ENCODE data around the gene DDIT3.

Gene DDIT3

DNA sequence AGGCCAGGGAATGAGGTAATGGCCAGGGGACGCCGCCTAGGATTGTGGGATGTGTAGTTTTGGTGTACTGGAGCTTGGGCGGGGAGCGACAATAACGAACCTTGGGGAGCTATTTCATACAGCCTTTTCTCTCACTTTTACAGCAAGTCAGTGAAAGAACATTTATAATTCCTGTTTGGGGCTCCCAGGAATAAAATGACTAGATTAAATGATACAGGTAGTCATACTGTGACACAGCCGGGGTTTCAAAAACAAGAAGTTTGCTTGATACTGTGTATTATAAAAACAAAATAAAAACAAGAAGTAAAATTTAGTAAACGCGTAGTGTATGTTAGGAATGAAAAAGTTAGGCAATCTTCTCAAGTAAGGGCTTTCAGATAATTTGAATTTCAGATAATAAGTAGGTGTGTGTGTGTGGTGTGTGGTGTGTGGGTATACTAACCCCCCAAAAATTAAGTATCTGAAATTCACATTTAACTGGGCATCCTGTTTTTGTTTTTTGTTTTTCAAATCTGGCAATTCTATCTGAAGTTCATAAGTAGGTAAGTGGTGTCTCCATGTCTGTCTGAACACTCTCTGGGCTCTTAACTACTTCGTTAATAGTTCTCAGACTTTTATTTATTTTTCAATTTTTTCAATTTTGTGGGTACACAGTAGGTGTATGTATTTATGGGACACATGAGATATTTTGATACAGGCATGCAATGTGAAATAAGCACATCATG, 27.1 kb upstream of the DDIT3 start:
- no peak for DNase-seq

DNA sequence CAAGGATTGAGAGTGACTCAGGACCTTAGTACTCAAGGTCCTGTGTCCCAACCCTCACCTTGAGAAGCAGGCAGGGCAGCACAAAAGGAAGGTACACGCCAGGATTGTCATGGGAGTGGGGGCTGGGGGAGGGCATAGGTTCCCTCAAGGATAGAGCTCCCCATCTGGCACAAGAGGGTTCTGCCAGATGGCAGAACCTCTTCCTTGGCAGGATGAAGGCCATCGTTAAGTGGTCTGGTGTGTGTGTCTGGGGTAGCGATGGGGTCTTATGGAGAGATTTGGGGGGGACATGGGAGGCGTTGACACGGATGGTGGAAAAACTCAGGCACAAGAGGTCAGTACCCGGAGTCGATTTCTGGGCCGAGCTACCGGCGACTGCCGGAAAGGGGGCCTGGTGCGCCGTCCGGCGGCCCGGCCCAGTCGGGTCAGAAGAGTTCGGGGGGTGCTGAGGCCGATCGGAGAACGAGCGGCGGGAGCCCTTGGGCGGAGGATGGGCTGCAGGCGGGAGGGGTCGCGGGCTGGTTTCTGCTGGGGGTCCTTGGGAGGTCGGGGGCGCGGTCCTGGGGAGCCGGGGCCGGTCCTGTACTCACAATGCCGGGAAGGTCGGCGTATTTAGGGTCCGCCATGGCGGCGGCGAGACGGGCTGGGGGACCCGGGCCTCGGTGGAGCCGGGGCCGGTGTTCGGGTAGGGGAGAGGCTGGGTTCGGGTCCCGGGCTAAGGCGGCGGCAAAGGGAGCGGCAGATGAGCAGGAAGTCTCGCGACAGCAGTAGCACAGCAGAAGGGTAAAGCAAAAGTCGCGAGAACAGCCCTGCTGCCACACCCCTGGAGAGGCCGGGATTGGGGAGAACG, 26.3 kb upstream of the DDIT3 start, which contains the start of gene DCTN2:
Gene DCTN2, minus strand, starts transcription at position 755 of the 850 bp plus-strand sequence. Its CDS starts 129 bp downstream, at position 626.
- DNase-seq = peak; percentile 98

DNA sequence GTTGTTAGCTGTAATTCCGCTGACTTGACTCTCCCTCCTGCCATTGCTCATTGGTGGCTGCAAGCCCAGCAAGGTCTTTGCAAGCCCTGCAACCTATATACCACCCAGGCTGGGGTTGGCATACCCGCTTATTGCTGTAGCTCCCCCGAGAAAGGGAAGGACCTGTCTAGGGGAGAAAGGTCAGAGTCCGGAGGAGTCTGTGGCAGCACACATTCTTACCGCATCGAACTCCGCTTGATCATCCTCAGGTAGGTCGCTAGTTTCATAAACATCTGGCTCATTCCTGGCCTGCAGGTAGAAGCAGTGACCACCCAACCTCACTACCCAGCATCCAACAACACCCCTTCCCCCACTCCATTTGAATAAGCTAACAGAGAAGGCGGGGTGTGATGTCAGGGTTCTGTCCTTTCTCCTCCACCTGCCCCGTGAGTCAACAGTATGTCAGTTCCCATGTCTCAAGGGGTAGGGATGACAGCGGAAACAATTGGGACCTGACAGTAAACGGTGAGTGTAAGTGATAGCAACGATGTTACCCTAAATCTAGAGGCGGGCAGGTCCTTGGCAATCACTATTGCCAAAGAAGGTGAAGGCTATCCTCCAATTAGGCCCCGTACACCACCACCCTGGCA, 25.6 kb upstream of the DDIT3 start:
- no peak for DNase-seq

DNA sequence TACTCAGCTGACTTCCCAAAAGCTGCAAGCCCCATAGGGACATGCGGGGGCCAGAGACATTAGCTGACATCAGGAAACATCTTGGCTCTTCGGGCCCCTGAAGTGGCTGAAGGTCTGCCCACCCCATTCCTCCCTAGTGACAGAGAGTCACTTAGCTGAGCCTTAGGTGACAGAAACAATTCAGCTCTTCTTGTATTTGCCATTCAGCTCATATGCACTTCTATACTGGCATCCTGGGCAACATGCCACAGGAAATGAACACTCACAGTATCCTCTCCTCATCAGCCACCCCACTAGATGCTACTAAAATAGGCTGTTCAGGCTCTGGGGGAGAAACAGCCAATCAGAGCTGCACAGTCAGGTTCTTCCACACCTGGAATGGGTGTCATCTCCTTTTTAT, 23.3 kb upstream of the DDIT3 start:
- DNase-seq = no peak

DNA sequence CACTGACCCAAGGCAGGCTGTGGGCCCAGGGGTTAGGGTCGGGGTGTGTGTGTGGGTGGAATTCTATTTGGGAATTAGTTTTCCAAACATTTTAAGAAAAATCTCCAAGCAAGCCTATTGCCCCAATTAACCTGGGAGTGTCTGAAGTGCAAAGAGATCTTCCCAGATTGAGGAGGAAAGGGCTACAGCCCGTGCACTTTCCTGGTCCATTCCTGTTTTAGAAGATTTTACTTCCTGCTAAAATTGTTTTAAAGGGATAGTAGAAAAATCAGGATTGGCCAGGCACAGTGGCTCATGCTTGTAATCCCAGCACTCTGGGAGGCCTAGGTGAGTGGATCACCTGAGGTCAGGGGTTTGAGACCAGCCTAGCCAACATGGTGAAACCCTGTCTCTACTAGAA, 21.4 kb upstream of the DDIT3 start:
- no peak for DNase-seq

DNA sequence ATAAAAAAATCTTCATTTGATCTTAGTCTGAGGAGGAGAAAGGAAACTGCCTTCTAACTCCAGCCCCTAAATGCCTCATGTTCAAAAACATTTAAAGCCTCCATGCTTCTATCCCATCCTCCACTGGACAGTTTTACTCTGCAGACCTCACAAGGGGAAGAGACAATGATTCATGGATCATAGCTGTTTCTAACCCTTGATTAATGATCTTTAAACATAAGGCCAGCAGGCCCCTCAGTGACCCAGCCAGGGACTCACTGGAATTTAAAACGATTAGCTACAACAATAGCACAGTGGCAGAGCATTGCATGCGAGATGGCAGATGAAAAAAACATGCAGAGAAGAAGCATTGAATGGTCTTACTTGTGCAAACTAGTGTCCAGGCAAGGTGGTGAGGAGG, 20.7 kb upstream of the DDIT3 start:
- no peak for DNase-seq

DNA sequence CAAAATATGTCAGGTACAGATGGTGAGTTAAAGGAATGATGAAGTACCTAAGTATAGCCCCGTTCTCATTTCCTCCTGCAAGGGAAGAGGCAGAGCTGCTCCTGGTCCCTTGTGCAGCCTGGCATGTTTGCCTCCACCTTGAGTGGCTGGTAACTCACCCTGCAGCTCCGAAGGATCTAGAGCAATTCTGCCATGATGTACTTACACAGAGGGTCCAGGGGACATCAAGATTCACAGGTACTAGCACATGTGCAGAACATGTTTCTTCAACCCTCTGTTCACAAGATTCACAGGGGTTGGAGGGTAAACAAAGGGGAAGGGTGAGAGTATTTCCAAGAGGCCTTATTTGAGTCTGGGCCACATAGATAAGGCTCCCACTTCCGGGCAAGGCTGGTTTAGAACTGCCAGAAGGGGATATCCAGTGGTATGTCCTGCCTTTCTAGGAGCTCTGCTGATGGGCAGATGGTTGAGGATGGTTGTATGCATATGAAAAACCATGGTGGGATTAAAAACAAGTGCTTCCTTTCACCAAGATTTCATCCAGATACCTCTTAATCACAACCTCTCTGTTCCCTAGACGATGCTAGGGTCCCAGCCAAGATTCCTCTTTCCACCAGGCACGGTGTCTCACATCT, 18.9 kb upstream of the DDIT3 start:
- DNase-seq = no peak

DNA sequence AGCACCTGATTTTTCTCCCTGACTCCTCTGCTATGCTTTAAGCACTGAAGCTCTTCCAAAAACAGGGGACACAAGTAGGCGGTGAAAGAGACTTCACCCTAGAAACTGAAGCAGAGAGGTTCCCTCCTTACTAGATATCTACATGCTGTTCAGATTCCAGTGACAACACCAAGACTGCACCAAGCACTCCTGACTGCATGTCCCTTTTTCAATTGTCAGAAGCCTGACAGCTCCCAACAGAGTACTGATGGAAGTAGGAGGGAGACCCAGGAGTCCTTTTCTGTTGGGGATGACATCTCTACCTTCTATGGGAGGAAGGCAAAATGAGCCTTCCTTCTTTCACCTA, 16.3 kb upstream of the DDIT3 start:
- no peak for DNase-seq

DNA sequence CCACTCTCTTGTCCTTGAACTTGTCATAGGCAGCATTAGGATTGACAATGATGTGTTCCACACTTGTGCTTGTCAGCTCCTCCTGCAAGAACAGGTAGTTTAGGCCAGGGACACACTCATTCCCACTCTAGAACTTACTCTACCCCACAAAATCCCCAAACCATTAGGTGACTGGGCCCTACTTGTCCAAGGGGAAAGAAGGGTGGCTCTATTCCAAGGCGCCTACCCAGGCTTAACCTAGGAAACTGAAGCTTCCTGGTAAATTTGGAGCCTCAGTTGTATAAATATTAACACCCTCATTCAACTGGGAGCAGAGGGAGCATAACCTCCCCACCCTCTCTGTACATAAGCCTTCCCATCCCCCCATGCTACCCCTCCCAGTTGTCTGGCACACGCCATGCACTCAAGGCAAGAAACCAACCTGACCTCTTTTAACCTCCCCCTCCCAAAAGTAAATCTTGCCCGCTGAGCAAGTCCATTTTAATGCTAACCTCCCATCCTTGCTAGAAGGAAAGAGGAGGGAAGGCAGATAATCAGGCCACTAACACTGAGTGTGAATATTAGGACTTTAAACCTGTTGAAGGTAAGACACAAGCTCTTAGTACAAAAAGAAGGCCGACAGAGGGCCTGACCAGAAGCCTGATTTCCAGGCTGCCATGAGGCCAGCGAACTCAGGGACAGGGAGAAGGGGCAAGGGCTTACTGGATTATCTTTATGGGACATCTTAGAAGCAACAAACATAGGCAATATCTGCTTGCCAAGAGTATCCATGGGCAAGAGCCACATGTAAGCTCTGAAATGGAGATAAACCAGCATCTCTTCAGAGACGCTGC, 15.7 kb upstream of the DDIT3 start:
- DNase-seq = no peak

DNA sequence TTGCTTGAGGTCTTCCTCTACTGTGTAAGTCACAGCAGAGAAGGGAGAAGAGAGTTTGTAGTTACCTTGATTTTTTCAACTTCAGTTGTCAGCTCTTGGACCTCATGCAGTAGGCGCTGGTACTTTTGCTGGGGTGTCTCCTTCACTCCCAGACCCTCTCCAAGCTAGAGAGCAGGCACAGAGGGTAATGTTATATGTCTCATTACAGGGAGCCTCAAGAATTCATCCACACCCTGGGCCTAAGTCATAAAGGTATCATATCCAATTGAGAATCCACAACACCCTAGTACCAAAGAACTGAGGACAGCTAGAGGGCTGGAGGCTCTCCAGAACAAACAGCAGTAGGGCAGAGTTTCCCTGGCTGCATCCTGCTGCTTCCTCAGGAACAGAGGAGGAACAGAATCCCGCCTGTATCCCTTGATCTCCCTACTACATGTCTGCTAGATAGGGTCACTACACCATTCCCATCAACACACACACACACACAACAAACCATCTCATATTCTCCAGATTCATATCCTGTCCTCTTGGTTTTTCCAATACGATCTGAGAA, 14.8 kb upstream of the DDIT3 start:
- DNase-seq = no peak

DNA sequence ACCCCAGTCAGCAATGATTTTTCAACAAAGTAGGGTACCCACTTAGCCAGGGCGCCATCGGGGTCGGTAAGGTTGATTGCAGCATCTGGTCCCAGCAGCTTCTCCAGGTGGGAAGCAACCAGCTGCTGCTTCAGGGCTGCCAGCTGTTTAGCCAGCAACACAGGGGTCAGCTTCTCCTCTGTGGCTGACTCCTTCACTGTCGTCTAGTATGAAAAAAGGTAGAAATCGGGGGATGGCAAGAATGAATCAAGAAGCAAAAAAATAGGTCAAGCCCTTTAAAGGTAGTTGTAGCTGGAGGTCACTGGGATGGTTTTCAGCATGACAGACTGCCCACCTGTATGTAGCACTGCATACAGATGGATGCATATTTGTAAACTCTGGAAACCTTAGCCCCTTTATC, 13.9 kb upstream of the DDIT3 start:
- DNase-seq = no peak

DNA sequence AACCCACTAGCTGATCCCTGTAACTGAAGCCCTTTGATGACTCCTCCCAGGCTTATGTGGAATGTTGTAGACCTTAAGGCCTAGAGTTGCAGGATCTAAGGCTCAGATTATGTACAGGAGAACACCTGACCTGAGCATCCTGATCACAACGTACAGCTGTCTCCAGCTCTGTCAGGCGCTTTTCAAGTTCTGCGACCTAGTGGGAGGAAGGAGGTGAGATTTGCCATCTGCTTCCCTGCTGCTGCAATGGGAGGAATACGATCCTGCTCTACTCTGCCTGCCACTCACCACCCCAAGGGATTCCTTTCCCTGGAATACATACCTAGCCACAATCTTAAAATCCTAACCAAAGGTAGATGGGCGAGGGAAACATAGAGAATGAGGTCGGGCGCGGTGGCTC, 12.8 kb upstream of the DDIT3 start:
- no peak for DNase-seq

DNA sequence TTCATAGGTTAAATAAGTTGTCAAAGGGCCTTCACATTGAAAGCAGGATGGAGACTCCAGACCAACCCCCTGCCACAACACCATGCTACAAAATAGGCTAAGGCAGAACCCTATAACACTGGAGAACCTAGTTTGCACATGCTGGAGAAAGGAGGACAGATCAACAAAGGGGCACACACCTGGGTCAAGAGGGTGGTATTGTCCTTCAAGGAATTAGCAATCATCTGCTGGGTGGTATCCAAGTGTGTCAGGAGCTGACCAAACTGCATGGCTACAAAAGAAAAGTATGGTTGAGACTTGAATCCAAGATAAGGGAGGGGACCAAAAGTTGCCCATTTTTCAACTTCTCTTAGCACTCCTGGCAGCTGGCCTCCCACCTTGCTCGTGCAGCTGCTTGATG, 11.5 kb upstream of the DDIT3 start:
- no peak for DNase-seq

DNA sequence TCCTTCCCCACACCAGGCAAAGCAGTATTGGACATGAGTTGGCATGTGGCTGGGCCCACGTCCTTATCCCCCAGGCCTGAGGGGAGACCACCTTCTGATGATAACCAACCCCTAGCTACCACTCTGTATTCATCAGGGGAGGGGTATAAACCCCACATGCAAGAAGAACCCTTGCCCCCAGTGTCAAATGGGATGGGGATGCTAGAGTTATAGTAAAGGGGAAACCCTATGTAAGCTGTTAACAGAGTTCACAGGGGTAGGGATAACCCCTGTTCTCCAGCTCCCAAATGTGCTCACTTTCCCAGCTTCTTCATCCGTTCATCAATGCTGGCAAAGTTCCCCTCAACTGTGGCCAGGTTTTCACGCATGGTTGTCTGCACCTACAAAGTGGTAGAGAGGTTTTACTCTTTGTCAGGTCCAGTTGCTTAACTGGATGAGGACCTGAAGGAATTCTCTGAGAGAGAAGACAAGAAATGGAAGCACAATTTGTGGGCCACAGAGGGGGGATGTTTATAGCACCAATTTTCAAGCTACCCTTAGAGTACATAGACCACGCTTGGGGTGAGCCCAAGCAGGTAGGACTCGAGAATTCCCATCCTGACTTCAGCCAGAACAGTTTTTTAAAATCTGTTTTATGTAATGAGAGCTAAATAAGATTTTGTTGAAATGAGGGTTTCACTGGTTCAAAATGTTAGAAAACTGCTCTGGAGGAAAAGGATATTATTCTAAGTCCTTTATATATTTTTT, 10.3 kb upstream of the DDIT3 start:
- DNase-seq = no peak

DNA sequence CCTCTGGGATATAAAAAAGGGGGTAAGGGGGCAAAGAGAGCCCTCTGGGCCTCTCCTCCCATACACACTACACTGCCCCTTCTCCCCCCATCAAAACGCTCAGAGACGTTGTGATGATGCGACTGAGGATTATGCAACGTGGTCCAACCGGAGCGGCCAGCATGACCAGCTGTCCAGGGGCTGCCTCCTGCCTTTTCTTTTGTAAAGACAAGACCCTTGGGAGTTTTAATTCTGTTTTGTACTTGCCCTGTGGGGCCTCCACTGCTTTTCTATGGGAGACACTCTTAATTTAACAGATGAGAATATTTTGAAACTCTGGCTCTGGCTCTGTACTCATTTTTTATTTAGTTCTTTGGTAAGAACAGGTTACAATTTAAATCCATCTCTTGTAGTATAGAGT, 9.5 kb upstream of the DDIT3 start:
- no peak for DNase-seq

DNA sequence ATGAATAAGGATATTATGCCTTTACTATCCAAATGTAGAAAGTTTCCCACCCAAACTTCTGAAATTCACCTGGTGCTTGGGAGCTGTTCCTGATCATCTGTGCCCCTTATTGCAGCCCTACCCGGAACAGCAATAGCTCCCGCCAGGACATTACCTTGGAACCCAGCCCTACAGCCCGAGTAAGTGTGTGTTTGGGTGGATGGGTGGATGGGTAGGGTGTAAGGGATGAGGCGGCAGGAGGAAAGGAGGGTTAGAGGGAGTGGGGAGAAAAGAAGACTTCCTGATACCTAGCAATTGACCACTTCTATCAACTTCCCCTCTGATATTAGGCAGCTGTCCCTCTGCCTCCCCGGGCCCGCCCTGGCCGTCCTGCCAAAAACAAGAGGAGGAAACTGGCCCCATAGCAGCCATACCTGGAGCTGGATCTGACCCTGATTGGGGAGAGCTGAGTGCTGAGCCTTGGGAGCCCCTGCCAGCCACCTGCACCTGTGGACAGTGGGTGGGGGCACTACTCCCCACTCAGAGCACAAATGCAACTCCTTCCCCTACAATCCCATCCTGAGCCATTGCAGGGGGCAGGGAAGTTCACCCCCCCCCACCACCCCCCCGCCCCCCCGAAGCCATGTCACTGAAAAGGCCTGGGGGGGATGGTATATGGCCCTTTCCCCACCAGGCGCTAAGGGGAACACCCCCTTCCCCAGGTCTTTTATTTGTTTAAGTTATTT, 8.7 kb upstream of the DDIT3 start:
- no peak for DNase-seq

DNA sequence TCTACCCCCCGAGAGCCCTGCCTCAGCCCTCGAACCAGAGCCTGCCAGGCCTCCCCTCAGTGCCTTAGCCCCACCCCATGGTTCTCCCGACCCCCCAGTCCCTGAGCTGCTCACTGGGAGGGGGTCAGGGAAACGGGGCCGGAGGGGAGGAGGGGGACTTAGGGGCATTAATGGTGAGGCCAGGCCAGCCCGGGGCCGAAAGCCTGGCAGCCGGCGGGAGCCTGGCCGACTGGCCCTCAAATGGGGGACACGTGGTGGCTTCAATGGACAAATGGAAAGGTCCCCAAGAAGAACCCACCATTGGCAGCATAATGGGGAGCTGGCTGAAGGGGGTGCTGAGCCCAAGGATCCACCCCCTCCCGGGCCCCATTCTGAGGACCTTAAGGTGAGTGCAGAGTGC, 7.9 kb upstream of the DDIT3 start:
- no peak for DNase-seq

DNA sequence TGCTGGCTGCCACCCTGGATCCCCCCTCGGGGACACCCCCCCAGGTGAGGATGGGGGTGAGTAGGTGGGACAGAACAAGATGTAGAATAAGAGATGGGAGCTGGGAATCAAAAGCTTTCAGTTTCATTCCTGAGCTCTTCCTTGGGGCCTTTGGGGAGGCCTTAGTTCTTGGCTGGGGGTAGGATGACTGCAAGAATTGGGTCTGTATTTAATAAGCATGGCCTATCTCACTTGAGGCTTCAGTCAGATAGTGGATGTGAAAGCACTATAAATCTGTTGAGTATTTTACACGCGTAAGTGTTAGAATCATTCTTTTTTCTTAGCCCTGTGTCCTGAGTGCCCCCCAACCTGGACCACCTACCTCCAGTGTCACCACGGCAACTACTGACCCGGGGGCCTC, 6.9 kb upstream of the DDIT3 start:
- DNase-seq = no peak

DNA sequence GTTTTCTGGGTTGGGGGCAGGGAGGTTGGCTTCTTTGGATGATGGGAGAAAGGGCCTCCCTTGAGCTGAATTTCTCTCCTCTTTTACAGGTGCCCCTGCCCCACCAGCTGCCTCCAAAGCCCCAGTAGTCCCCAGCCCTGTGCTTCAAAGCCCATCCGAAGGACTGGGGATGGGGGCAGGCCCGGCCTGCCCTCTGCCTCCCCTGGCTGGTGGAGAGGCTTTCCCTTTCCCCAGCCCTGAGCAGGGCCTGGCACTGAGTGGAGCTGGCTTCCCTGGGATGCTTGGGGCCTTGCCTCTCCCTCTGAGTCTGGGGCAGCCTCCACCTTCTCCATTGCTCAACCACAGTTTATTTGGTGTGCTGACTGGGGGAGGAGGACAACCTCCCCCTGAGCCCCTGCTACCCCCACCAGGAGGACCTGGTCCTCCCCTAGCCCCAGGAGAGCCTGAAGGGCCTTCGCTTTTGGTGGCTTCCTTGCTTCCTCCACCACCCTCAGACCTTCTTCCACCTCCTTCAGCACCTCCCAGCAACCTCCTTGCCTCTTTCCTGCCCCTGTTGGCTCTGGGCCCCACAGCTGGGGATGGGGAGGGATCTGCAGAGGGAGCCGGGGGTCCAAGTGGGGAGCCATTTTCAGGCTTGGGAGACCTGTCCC, 6.3 kb upstream of the DDIT3 start:
- no peak for DNase-seq
